ENCODE results near the gene AURKAIP1.

Gene AURKAIP1

DNA sequence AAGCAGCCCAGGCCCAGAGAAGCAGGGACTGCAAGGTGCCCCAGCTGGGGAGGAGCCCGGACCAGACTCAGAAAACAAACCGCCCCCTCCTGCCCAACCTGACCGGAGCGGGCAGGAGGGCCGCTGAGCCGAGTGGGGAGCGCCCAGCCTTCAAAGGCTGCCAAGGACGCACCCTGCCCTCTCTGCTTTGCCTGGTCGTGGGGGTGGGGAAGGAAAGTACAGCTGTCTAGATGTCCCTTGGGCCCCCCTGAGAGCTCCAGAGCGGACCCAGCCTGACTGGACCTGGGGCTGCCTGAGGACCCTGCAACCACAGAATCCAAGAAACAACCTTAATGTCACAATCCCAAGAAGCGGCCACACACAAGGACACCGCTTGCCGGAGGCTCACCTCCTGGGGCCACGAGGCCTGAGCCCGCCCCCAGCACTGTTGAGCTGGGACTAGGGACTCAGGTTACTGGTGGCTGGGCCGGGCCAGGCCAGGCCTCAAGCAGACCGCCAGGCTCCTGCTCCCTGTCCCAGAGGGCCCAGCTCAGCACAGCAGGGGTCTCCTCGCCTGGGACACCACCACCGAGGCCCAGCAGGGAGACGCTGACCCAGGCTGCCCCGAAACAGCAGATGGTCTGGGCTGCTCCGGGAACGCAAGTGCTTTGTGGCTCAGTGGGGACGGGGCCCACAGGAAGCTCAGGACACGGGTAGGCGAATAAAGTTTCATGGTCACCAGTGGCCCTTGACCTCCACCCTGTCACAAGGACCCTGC lies 27.2 kb downstream of the AURKAIP1 start:
- no peak for DNase-seq (ENCODE audit: low read depth in 2 of 2)

DNA sequence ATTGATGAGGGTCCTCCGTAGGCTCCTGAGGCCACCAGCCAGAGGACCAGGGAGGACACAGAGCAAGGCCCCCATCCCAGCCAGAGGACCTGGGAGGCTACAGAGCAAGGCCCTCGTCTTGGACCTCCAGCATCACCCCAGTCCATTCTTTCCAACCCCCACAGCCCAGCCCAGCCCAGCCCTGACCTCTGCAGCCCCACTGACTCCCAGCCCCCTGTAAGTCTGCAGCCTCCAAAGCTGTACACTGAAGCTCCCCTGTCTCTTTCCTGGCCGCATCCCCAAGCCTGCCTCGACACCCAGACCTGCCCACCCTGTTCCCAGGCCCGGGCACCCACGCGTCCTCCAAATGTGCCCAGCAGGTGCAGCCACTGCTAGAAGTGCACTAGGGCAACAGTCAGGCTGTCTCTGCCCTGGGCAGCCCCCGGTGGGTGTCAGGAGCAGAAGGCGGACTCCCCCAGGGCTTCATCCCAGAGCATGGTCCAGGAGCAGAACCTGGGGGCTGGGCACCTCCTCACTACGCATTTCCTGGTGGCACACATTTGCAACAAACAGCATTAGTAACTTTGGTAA lies 27.9 kb downstream of the AURKAIP1 start:
- DNase-seq (ENCODE audit: low read depth in 2 of 2): no peak

DNA sequence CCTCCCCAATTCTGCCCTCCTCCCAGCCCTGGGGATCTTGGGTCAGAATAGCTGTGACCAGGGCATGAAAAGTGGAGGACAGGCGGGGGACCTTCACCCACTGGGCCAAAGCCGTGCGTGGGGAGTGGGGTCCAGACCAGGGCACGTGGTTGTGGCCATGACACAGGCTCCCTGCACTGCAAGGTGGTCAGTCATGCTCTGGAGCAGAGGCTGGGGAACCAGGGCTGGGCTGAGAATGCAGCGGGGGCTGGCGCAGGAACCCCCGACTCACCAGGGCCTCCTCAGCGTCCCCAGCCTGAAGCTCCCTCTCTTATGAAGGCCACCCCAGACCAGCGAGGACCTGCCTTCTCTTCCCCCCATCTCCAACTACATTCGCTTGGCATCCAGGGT lies 28.5 kb downstream of the AURKAIP1 start:
- no peak for DNase-seq (ENCODE audit: low read depth in 2 of 2)

DNA sequence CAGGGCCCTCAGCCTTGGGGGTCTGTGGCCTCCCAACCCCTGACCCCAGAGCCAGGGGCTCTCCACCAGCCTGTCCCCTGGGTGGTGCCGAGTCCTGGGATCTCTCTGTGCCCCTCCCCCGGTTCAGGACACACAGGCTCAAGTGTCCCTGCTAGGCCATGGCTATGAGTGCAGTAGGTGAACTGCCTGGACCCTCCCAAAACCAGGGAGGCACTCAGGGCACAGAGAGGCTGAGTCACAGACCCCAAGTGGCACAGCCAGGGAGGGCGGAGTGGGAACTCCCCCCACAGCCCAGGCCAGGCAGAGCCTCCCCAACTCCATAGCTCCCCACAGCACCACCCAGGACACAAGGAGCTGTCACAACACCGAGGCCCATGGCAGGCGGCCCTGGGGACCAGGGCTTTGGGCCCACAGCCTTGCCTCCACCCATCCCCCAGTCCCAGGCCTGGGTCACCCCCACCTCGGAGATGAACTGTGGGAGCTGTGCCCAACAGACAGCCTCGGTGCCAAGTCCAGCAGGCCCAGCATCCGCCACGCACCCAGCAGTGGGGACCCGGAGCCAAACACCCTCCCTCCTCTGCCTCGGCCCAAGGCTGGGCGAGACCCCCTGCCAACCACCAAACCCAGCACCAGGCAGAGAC lies 29.0 kb downstream of the AURKAIP1 start:
- no peak for DNase-seq (ENCODE audit: low read depth in 2 of 2)

DNA sequence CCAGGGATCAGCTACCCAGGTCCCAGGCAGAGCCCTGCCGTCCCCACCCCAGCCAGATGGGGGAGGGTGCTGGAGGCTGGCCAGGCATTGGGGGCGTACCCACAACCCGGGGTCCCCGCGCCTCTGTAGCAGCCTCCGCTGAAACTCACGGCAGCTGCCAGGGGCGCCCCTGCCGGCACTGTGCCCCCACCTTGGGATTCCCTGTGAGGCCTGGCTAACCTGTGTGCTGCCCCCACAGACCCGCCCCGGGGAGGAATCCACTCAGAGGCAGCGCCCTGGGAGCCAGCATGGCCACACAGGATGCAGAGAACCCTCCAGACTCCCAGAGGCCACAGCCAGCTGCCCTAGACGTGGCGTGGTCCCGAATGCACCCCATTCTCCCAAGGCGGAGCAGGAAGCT lies 29.6 kb downstream of the AURKAIP1 start:
- DNase-seq (ENCODE audit: low read depth in 2 of 2): no peak

DNA sequence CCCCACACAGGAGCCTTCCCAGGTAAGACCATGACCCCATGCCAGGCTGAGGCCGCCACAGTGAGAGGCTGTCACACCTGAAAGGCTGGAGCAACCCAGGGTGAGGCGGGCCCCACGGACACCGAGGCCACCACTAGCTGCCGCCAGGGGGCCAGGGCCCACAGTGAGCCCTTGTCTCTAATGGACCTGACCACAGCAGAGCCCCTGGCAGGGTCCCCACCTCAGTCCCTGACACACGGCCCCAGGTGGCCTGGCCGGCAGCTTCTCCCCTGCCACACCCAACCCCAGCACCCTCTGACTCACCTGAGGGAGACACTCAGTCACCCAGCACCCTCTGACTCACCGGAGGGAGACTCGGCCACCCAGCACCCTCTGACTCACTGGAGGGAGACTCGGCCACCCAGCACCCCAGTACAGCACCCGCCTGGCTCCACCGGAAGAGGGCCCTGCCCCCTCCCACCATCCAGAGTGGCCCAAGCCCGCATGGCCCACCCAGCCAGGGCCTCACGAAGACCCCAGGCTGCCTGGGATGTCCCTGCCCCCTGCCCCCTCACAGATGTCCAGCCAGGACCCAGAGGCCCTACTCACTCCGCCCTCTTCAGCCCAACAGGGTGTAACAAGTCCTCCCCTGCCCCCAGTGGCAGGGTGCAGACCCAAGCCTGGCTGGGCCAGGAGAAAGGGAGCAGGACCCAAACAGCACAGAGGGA lies 30.2 kb downstream of the AURKAIP1 start:
- DNase-seq (ENCODE audit: low read depth in 2 of 2): no peak

DNA sequence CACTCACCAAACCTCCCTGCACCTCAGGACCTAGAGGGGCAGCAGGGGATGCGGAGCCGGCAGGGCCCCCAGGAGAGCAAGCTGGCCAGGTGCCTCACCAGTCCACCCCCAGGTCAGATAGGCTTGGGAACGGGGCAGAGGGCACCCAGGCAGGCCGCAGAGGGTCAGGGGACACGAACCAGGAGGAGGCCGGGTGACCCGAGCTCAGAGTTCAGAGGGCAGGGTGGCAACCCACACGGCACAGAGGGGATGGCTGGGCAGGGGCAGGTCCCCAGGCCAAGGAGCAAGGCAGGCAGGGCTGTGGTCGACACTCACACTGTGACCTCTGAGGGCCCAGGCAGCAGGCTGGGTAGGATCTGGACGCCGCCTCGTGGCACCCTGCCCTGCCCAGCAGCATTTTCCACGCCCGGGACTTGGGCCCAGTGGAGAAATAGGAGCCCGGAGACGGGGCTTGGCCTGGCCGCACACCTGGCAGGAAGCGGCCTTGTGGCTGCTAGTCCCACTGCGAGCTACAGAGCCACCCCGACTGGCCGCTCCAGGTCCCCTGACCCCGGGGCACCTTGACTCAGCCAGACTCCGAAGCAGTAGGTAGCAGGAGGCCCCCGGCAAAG lies 31.1 kb downstream of the AURKAIP1 start:
- no peak for DNase-seq (ENCODE audit: low read depth in 2 of 2)

DNA sequence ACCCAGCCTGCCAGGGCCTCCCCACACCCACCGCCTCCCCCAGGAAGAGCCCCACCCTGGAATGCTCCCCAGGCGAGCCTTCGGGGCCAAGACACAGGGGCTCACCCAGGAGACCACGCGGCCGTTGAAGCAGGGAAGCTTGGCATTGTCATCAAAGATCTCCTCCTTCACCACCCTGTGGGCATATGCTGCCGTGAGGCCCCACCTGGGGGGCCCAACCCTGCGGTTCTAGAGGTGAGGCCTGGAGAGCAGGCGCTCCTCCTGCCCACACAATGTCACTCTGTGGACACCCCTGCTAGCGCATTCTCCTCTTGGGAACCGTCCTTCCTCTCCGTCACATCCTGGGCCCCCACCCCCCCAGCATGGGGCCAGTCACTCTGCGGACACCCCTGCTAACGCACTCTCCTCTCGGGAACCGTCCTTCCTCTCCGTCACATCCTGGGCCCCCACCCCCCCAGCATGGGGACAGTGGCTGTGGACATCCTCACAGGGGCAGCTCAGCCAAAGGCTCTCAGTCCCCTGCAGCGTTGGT lies 32.4 kb downstream of the AURKAIP1 start:
- no peak for DNase-seq (ENCODE audit: low read depth in 2 of 2)

DNA sequence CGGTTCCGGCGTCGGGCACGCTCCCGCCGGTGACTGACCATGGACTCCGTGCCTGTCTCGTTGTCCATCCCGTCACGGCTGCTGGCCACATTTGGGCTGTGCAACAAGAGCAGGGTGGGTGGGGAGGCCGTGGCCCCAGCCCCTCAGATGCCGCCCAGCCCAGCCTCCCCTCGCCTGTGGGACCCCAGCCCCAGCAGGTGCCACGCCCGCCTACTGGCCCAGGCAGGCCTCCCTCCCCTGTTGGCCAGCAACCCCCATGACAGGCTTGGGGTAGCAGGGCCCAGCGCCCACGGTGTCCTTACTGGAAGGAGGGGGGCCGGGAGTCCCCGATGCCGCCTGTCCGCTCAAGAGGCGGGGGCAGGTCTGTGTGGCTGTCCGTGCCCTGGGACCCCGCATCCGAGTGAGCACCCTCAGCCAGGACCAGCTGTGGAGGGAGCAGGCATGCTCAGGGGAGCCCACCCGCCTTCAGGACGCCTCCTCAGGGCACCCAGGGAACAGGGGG lies 32.9 kb downstream of the AURKAIP1 start:
- DNase-seq (ENCODE audit: low read depth in 2 of 2): no peak

DNA sequence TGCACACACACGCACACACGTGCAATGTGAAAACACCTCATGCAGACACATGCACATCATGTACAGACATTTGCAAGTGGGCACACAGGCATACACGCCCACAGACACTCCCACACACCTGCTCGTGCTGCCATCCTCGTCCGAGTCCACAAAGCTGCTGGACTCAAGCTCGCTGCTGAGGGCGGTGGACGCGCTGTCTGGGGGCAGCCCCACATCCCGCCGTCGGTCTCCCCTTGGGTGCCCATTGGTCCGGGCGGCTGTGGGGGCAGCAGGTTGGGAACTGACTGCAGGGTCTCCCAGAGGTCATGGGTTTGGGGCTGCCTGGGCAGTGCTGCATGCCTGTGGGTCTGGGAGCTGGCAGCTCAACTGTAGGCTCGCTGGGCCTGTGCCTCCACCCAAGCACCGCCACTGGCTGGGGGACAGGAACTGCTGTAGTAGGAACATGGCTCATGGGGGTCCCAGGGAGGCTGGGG lies 33.4 kb downstream of the AURKAIP1 start:
- DNase-seq (ENCODE audit: low read depth in 2 of 2): no peak

DNA sequence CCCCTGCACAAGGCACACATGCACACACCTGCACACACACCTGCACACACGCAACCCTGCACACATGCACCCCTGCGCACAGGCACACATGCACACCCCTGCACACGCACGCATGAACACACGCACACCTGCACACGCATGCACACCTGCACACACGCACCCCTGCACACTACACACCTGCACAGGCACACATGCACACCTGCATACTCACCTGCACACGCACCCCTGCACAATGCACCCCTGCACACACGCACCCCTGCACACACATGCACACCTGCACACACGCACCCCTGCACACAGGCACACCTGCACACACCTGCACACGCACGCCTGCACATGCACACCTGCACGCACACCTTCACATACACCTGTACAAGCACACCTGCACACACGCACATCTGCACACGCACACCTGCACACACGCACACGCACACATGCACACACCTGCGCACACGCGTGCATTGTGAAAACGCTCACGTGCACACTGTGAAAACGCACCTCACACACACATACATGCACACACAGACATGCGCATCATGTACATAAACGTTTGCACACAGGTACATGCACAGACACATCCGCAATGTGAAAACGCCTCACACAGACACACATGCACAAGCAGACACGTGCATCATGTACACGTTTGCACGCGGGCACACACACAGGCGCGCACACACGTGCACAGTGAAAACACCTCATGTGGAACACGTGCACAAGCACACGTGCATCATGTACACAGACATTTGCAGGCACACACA lies 34.0 kb downstream of the AURKAIP1 start:
- DNase-seq (ENCODE audit: low read depth in 2 of 2): no peak

DNA sequence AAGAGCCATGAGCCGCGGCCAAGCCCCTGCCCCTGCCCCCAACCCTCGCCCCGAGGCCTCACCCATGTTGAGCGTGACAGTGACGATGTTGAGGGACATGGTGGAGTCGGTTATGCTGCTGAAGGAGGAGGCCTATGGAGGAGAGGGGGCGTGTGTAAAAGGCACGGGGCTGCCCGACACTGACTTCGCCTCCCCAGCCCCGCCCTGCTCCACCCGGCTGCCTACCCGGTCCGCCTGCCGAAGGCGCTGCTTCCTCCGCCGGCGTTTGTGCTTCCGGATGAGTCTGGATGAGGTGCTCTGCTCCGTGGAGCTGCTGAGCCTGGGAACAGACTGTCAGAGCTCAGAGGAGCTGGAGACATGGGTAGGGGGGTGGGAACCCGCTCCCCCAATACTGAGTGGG lies 34.8 kb downstream of the AURKAIP1 start:
- no peak for DNase-seq (ENCODE audit: low read depth in 2 of 2)

DNA sequence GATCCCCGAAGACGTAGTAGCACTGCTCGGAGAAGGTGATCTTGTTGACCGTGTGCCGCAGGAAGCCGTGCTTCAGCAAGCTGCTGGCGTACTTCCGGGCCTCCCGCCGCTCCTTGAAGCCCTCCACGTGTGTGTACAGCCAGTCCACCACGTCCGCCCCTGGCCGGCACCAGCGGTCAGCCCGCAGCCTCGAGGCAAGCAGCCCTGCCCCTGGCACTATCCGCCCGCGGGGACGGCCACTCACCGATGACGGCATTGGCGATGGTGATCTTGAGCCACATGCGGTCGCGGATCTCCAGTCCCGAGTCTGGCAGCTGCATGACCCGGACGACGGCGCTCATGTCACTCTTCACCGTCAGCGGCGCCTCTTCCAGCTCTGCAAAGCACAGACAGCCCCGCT lies 36.7 kb downstream of the AURKAIP1 start:
- no peak for DNase-seq (ENCODE audit: low read depth in 2 of 2)

DNA sequence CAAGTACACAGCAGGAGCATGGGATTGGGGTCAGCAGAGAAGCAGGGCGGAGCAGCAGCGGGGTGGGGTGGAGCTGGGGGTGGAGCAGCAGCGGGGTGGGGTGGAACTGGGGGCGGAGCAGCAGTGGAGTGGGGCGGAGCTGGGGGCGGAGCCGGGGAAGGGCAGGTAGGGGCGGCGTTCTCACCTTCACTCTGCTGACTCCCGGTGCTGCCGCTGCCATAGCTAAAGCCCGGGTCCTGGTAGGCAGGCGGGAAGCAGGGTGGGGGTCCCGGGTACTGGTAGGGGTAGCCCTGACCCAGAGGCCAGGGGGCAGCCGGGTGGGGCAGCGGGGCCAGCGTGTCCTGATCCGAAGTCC lies 37.2 kb downstream of the AURKAIP1 start:
- DNase-seq (ENCODE audit: low read depth in 2 of 2): no peak

DNA sequence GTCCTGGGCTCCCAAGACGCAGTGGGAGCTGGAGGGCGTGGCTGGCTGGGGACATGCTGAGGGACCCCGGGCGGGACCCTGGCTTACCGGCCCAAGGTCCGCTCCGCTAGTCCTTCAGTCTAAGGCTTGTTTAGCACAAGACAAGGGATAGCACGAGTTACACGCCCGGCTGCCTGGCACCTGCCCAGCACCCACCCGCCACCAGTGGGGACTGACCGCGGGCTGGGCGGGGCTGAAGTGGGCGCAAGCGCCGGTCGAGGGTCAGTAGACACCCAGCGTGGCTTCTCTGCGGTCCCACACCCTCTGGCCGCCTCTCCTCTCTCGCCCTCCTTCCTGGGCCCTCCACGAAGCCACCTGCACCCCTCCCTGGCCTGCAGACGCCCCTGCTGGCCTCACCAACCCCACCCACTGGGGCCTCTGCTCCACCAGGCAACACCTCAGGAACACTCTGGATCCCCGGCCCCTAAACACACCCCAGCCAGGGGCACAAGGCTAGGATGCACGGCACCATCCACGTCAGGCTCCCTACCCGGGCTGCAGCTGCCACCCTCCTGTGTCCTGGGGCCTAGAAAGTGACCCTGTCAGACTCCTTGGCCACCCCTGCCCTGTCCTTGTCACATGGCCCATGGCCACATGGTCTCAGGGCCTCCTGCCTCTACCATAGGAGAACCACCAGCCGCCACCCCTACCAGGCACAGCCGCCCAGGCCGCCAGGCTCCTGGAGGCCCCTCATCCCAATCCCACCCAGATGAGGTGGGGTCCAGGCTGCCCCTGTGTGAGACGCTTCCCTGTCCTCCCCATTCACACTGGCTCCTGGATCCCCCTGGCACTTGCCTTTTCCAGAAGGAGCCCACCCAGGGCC lies 37.8 kb downstream of the AURKAIP1 start:
- no peak for DNase-seq (ENCODE audit: low read depth in 2 of 2)

DNA sequence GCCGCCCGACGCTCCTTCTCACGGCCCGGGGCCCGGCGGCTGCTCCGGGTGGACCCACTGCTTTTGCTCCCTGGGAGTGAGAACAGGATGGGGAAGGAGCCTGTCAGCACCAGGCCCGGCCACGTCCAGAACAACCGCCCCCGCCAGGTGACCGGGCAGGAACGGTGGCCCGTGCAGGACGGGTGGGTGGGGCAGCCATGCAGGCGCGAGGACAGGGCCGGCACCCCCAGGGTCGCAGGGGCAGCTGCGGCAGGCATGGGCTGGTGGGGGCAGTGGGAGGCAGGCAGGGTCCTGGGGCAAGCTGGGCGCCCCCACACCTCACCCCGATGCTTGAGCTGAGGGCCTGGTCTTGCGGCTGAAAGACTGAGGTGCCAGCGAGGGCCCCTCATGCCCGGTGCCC lies 38.6 kb downstream of the AURKAIP1 start:
- DNase-seq (ENCODE audit: low read depth in 2 of 2): no peak

DNA sequence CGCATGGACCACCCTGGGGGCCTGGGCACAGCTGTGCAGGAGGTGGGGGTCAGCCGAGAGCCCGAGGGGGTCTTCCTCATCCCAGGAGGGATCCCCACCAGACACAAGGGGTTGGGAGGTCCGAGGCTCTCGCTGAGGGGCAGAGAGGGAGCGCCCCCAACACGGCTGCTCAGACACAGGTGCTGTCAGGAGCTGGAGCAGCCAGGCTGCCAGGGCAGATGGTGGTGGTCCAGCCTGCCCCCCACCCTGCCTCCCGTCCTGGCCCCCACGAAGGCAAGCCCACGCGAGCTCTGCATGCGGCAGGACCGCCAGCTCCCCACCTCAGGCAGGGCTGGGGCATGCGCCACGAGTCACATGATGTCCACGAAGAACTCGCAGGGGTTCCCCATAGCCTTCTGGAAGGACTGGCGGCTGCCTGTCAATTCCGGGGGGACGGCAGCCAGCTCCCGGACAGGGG lies 39.2 kb downstream of the AURKAIP1 start:
- DNase-seq (ENCODE audit: low read depth in 2 of 2): no peak

DNA sequence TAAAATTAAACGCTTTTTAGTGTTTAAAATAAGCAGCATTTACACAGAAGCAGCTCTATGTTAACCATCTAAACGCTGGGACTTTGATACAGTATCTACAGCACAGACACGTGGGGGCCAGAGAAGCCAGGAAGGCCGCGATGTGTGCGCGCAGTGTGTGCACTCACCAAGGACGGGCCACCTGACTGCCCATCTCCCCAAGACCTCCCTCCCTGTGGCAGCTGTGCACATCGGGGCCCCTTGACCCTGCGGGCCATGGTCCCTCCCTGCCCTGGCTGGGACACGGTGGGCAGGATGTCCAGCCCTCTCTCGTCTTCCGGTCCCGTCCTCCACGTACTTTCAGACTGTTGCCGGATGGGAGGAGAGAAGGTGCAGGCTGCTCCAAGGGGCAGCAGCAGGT lies 39.7 kb downstream of the AURKAIP1 start:
- no peak for DNase-seq (ENCODE audit: low read depth in 2 of 2)

DNA sequence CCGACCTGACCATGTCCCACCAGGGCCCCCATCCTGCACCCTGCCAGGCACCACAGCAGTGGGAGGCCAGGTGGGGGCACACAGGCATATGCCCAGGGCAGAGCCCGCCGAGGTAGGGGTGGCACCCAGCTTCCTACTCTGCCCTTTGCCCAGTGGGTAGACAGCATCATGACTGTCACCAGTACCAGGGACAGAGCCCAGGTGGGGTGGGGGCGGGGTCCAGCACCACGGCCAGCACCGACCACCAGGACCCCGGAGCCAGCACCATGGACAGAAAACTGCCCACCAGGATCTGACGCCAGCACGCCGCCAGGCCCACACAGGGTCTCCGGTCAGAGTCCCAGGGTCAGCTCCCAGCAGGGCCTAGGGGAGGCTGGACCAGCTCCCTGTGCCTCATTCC lies 40.2 kb downstream of the AURKAIP1 start:
- no peak for DNase-seq (ENCODE audit: low read depth in 2 of 2)

Measured in fibroblast of skin of left quadriceps (primary cell).